ENCODE data around the gene KCNIP2.

The KCNIP2 gene

DNA sequence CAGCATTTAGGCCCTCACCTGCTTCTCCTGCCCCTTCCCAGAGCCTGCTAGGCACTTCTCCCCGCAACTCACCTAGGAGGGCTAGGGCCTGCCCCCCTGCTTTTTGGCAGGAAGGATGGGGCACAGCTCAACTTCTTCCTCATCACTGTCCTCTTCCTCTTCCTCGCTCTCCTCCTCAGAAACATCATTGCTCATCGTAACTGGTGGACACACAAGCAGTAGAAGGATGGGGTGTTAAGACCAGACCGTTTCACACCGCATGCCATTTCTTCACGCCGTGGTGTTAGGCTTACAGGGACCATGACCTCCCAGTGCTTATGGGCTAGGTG lies 62.0 kb downstream of the KCNIP2 start:
- DNase-seq = no peak

- DNase-seq = no peak
Observed at GRCh38 chr10:101780818-101781654, 62.6 kb downstream of the KCNIP2 start.

DNA sequence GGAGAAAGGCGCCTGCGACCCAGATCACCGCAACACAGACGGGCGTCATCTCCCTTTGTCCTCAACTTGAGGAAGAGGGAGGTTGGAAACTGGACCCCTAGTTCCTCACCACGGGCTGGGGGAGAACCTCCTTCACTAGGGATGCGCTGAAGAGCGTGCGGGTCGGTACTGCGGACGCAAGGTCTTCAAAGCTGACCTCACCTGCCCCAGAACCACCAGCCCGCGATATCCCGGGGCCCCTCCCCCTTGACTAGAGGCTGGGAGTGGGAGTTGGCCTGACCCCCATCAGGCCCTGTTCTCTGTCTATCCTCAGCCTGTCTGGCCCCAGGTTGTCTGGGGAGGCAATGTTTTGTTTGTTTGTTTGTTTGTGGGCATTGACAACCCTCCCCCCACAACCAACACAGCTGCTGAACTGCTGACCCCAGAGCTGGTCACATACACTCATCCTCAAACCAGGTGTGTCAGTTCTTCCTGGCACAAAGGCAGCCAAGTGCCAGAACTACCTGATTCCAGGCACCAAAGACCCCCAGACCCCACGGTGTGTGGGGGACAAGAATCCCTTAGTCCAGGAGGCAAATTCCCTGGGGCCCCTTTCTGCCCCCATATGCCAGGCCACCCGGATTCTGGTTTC lies 63.3 kb downstream of the KCNIP2 start:
- DNase-seq = no peak

GRCh38 chr10:101779544-101780186 lies 63.9 kb downstream of the KCNIP2 start:
- no peak for DNase-seq

DNA sequence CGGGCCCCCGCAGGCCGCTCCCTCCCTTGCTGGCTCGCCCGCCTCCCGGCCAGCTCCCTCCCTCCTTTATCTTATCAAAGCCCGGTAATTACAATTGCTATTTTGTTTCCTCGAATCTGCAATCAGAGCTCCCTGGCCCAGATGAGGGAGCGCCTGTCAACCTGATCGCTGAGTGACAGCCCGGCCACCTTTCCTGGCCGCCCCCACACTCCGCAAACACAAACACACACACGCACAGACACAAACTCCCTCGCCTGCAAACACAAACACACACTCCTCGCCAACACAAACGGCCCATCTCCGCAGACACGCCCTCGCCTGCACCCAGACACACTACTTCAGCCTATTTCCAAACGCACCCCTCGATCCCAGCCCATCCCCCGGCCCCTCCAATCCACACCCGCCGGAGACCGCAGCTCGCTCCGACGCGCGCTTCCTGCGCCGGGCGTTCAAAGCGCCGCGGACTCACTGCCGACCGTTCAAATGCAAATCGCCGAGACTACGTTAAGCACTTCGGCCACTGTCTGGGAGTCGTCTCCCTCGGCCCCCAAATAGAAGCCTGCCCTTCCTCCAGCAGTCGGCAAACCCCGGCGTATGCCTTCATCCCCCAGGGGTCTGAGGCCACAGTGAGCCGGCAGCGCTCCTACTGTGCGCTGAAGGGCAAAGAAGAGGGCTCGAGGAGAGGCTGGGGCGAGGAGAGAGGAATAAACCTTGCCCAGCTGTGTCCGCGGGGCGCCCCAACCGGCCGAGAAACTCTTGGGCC lies 64.6 kb downstream of the KCNIP2 start:
- no peak for DNase-seq

DNA sequence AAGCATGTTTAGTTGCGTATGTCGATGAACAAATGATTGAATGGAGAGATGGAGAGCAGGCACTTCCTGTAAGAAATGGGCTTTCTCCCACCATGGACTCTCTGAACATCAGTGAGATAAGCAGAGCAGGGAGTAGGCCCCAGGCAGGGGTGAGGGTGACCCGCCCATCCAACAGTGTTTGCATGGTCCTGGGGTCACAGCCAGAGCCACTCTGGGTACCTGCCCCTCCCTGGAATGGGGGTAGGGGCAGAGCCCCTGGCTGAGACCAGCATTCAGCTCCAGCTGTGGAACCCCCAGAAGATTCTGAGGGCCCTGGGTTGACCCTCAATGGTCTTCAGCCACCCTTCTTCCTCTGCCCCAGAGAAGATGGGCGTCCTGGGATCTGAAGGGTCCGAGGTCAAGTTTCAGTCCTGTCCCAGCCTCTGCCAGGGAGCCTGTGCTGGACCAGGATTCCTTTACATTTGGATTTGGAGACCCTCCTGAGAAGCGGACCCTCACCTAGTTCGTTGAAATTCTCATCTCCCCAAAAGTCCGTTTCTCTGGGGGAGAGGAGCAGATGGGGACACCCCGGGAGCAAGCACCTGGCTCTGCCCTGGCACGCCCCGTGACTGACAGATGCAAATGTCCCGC lies 65.3 kb downstream of the KCNIP2 start:
- DNase-seq = no peak

GRCh38 chr10:101777619-101778145 lies 65.9 kb downstream of the KCNIP2 start:
- no peak for DNase-seq

GRCh38 chr10:101776161-101776817 lies 67.3 kb downstream of the KCNIP2 start:
- no peak for DNase-seq

Measured in NCI-H446 treated with DMSO at 0.1 percent for 48 hours (cell line).